Fibroblast of lung (primary cell): ENCODE measurements around the gene TMTC2. TPM values are rescaled to one million over a fixed set of nuclear protein-coding genes. Genes with fewer than 3 reads are reported as not detected.

Experiments
- DNase-seq, 2 donors: peaks; one replicate each; pipeline versions ENCODE4 v3.0.0 to v3.0.0-alpha.2; 2010; ENCODE audit warnings: low read depth in 2 of 2
- H2AFZ ChIP-seq: 2 replicates; pipeline ENCODE4 v1.5.1; 2012; ENCODE audit warnings: low read length, control low read depth, inconsistent platforms
- H3K27ac ChIP-seq: 2 replicates; pipeline ENCODE4 v1.5.1; 2011; ENCODE audit warnings: low read length, control low read depth; ENCODE audit not compliant: insufficient read depth
- H3K27me3 ChIP-seq: 2 replicates; pipeline ENCODE4 v1.5.1; 2011; ENCODE audit warnings: mild to moderate bottlenecking, low read length; ENCODE audit not compliant: control insufficient read depth, insufficient read depth
- H3K36me3 ChIP-seq: 2 replicates; pipeline ENCODE4 v1.5.1; 2011; ENCODE audit warnings: low read length; ENCODE audit not compliant: control insufficient read depth, insufficient read depth
- H3K4me1 ChIP-seq: 2 replicates; pipeline ENCODE4 v1.5.1; 2011; ENCODE audit warnings: low read length; ENCODE audit not compliant: control insufficient read depth, insufficient read depth; ENCODE audit errors: extremely low read depth
- H3K4me2 ChIP-seq: 2 replicates; pipeline ENCODE4 v1.5.1; 2011; ENCODE audit warnings: low read length, control low read depth; ENCODE audit not compliant: insufficient read depth; ENCODE audit errors: extremely low read depth
- H3K4me3 ChIP-seq, 4 experiments: fragments of 200-600 bp in 1 of 4; sonication (generic) in 1 of 4; replicated peaks in 1 of 4; 2 replicates each; pipeline ENCODE4 v1.5.1; 2011 to 2016; ENCODE audit warnings: low read length in 4 of 4, low read depth in 3 of 4, mild to moderate bottlenecking in 3 of 4, control low read depth in 2 of 4, inconsistent platforms in 1 of 4, mixed read lengths in 1 of 4; ENCODE audit not compliant: insufficient read depth in 1 of 4; ENCODE audit errors: control extremely low read depth in 1 of 4
- H3K79me2 ChIP-seq: 2 replicates; pipeline ENCODE4 v1.5.1; 2012; ENCODE audit warnings: mild to moderate bottlenecking, low read length, inconsistent platforms; ENCODE audit not compliant: control insufficient read depth, insufficient read depth
- H3K9ac ChIP-seq: 2 replicates; pipeline ENCODE4 v1.5.1; 2011; ENCODE audit warnings: mild to moderate bottlenecking, low read length, control low read depth; ENCODE audit not compliant: insufficient read depth
- H3K9me3 ChIP-seq: 2 replicates; pipeline ENCODE4 v1.5.1; 2012; ENCODE audit warnings: low read depth, low read length; ENCODE audit not compliant: control insufficient read depth, insufficient read depth
- H4K20me1 ChIP-seq: 2 replicates; pipeline ENCODE4 v1.5.1; 2011; ENCODE audit warnings: low read length; ENCODE audit not compliant: control insufficient read depth, insufficient read depth; ENCODE audit errors: extremely low read depth
- EZH2 ChIP-seq: IDR thresholded peaks from 2 replicates; pipeline ENCODE4 v1.5.1; 2012; ENCODE audit warnings: low read length, control low read depth, mild to moderate bottlenecking; ENCODE audit errors: missing control alignments
- polyA plus RNA-seq, 2 donors: library from polyadenylated mRNA; depleted of rRNA in 1 of 2; stranded (reverse) in 1 of 2; unstranded in 1 of 2; fragments of >200 nt; gene quantifications; 2 replicates each; pipeline ENCODE4 v1.2.1, GENCODE V29; 2011 to 2012; ENCODE audit warnings: missing spikeins in 1 of 2
- total RNA-seq: library from RNA; depleted of rRNA; stranded (reverse); fragments of >200 nt; gene quantifications from 2 replicates; pipeline ENCODE4 v1.2.1, GENCODE V29; 2014
- TF ChIP-seq, protein P1 (sequence below), 2 donors: IDR thresholded peaks in 1 of 2; conservative IDR thresholded peaks in 1 of 2; 1 replicate in 1 of 2; 2 replicates in 1 of 2; pipeline ENCODE4 v1.5.1; 2011 to 2012; ENCODE audit warnings: low read length in 2 of 2, control low read depth in 1 of 2, inconsistent platforms in 1 of 2, low read depth in 1 of 2, mild to moderate bottlenecking in 1 of 2

TMTC2 gene
- total and polyA plus RNA-seq, 2 donors (not counting 1 experiment from before 2014, with no cell fraction given), result 3.5 to 9.7 TPM

DNA sequence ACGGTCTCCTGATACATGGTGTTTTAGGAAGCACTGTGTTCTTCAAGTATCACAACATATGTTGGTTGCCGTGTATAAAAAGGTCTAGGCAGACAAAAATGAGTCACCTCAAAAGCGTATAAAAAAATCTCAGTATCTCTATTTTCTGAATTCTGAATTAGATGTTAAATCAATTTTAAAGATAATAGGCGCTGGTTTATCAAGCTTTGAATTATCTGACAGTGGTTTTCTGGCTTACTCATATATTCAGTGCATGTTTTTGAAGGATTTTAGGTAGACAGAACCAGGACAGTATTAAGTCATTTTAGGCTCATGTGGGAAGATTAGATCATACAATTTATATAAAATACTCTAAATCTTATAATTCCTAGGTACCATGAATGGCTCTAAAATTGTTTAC, 110.8 kb downstream of the TMTC2 start:
- Histone ChIP-seq H3K4me2 (no peak overlapping the region), H3K27ac (no peak overlapping the region), H3K79me2 (no peaks in the 10 kb centered on the region), H3K9ac (no peak overlapping the region), H3K27me3 (no peaks in the 10 kb centered on the region), H3K9me3 (no peaks in the 10 kb centered on the region), H2AFZ (no peak overlapping the region), H3K36me3 (no peaks in the 10 kb centered on the region), H3K4me3 (no peak overlapping the region), H4K20me1 (no peaks in the 10 kb centered on the region), H3K4me1 (no peaks in the 10 kb centered on the region)
- DNase-seq, result no peak
- TF ChIP-seq EZH2, result no peak
- TF ChIP-seq, protein P1, sequence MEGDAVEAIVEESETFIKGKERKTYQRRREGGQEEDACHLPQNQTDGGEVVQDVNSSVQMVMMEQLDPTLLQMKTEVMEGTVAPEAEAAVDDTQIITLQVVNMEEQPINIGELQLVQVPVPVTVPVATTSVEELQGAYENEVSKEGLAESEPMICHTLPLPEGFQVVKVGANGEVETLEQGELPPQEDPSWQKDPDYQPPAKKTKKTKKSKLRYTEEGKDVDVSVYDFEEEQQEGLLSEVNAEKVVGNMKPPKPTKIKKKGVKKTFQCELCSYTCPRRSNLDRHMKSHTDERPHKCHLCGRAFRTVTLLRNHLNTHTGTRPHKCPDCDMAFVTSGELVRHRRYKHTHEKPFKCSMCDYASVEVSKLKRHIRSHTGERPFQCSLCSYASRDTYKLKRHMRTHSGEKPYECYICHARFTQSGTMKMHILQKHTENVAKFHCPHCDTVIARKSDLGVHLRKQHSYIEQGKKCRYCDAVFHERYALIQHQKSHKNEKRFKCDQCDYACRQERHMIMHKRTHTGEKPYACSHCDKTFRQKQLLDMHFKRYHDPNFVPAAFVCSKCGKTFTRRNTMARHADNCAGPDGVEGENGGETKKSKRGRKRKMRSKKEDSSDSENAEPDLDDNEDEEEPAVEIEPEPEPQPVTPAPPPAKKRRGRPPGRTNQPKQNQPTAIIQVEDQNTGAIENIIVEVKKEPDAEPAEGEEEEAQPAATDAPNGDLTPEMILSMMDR (conservative IDR thresholded peaks at IDR 0.05 in 1 of 2, IDR thresholded peaks at IDR 0.05 in 1 of 2; ENCODE audit: low read depth in 1 of 2, low read length in 2 of 2), result no peak

- H3K4me1 ChIP-seq, result no peaks in the 10 kb centered on the region
- H3K9ac ChIP-seq, result no peak overlapping the region
- no peak overlapping the region for H2AFZ ChIP-seq
- H4K20me1 ChIP-seq, result no peaks in the 10 kb centered on the region
- no peak for TF ChIP-seq EZH2
- TF ChIP-seq, protein P1 (conservative IDR thresholded peaks at IDR 0.05 in 1 of 2, IDR thresholded peaks at IDR 0.05 in 1 of 2; ENCODE audit: low read depth in 1 of 2, low read length in 2 of 2), result no peak
- no peak overlapping the region for H3K27ac ChIP-seq
- H3K4me3 ChIP-seq, result no peak overlapping the region
- H3K4me2 ChIP-seq, result no peak overlapping the region
- H3K79me2 ChIP-seq, result no peaks in the 10 kb centered on the region
- H3K9me3 ChIP-seq, result no peaks in the 10 kb centered on the region
- DNase-seq, result no peak
- H3K27me3 ChIP-seq, result no peaks in the 10 kb centered on the region
- H3K36me3 ChIP-seq, result no peaks in the 10 kb centered on the region
Measured at GRCh38 chr12:82800185-82800584, 113.5 kb downstream of the TMTC2 start.

GRCh38 chr12:82801951-82802610, 115.4 kb downstream of the TMTC2 start:
- no peak overlapping the region for H3K4me3 ChIP-seq
- TF ChIP-seq EZH2, result no peak
- TF ChIP-seq, protein P1 (conservative IDR thresholded peaks at IDR 0.05 in 1 of 2, IDR thresholded peaks at IDR 0.05 in 1 of 2; ENCODE audit: low read depth in 1 of 2, low read length in 2 of 2), result no peak
- no peaks in the 10 kb centered on the region for H3K4me1 ChIP-seq
- H3K4me2 ChIP-seq, result no peak overlapping the region
- no peaks in the 10 kb centered on the region for H3K36me3 ChIP-seq
- H3K9ac ChIP-seq, result no peak overlapping the region
- H2AFZ ChIP-seq, result no peak overlapping the region
- H3K27ac ChIP-seq, result no peak overlapping the region
- no peaks in the 10 kb centered on the region for H3K79me2 ChIP-seq
- no peaks in the 10 kb centered on the region for H3K27me3 ChIP-seq
- no peak for DNase-seq
- no peaks in the 10 kb centered on the region for H3K9me3 ChIP-seq
- H4K20me1 ChIP-seq, result no peaks in the 10 kb centered on the region
